ENCODE measurements around the gene DNAJC12.

DNA sequence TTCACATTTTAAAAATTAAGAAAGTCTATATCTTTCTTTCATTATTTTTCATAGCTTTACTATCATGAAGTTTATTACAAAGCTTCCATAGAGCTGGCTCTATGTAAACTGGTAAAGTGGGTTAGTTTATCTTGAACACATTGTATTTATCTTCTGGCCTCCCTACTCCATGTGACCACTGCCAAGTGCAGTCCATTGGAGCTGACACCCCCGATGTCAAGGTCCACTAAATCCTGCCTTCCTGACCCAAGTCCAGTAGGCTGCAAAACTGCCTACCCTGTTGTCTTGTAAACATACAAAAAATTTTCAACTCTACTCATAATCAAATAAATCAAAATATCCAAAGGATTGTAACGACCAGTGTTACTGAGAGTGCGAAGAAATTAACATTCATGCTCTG lies 10.2 kb downstream of the DNAJC12 start:
- TF ChIP-seq, protein P1, sequence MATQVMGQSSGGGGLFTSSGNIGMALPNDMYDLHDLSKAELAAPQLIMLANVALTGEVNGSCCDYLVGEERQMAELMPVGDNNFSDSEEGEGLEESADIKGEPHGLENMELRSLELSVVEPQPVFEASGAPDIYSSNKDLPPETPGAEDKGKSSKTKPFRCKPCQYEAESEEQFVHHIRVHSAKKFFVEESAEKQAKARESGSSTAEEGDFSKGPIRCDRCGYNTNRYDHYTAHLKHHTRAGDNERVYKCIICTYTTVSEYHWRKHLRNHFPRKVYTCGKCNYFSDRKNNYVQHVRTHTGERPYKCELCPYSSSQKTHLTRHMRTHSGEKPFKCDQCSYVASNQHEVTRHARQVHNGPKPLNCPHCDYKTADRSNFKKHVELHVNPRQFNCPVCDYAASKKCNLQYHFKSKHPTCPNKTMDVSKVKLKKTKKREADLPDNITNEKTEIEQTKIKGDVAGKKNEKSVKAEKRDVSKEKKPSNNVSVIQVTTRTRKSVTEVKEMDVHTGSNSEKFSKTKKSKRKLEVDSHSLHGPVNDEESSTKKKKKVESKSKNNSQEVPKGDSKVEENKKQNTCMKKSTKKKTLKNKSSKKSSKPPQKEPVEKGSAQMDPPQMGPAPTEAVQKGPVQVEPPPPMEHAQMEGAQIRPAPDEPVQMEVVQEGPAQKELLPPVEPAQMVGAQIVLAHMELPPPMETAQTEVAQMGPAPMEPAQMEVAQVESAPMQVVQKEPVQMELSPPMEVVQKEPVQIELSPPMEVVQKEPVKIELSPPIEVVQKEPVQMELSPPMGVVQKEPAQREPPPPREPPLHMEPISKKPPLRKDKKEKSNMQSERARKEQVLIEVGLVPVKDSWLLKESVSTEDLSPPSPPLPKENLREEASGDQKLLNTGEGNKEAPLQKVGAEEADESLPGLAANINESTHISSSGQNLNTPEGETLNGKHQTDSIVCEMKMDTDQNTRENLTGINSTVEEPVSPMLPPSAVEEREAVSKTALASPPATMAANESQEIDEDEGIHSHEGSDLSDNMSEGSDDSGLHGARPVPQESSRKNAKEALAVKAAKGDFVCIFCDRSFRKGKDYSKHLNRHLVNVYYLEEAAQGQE (IDR thresholded peaks at IDR 0.05; ENCODE audit: low read depth): no peak
- TF ChIP-seq, protein P2, sequence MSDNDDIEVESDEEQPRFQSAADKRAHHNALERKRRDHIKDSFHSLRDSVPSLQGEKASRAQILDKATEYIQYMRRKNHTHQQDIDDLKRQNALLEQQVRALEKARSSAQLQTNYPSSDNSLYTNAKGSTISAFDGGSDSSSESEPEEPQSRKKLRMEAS (IDR thresholded peaks at IDR 0.05): no peak
- no peak for TF ChIP-seq RAD21 (IDR thresholded peaks at IDR 0.05; ENCODE audit: low read depth)
- TF ChIP-seq YY1 (IDR thresholded peaks at IDR 0.05; ENCODE audit: low read depth): no peak
- no peak for TF ChIP-seq EGR1 (IDR thresholded peaks at IDR 0.05)
- TF ChIP-seq TEAD4 (IDR thresholded peaks at IDR 0.05): no peak

All from Ishikawa (cell line).